ENCODE results near the gene ABHD1.

The ABHD1 gene

GRCh38 chr2:27087823-27088410 is 35.7 kb upstream of the ABHD1 start:
- peaks cover 5% of the 10 kb centered on the region; the same call in 1 of the 2 replicates for H3K4me1 ChIP-seq (ENCODE audit: control insufficient read depth, insufficient read depth, low read length)
- H3K9me3 ChIP-seq (ENCODE audit: control insufficient read depth, insufficient read depth, low read depth, low read length): no peaks in the 10 kb centered on the region
- CTCF ChIA-PET: interaction anchor here (0.9 to 3.3 kb wide), 8 partner anchors 10 to 177 kb away, joined by 3 to 44 read pairs (median 3); partner anchors contain the start of gene OST4
- H3K27ac ChIP-seq (ENCODE audit: extremely low read depth, low read depth, low read length): no peak overlapping the region
- POLR2A ChIA-PET: interaction anchor here (0.7 to 2.8 kb wide), 6 partner anchors 10 to 282 kb away, joined by 4 to 11 read pairs (median 6); partner anchors contain the start of gene AGBL5
- TF ChIP-seq, protein P1, sequence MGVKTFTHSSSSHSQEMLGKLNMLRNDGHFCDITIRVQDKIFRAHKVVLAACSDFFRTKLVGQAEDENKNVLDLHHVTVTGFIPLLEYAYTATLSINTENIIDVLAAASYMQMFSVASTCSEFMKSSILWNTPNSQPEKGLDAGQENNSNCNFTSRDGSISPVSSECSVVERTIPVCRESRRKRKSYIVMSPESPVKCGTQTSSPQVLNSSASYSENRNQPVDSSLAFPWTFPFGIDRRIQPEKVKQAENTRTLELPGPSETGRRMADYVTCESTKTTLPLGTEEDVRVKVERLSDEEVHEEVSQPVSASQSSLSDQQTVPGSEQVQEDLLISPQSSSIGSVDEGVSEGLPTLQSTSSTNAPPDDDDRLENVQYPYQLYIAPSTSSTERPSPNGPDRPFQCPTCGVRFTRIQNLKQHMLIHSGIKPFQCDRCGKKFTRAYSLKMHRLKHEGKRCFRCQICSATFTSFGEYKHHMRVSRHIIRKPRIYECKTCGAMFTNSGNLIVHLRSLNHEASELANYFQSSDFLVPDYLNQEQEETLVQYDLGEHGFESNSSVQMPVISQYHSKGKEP (tag by site-specific recombination; IDR thresholded peaks at IDR 0.05): no peak
- peak; percentile 73 for TF ChIP-seq ZNF362 (tag by site-specific recombination; IDR thresholded peaks at IDR 0.05)
- peaks cover 0 to 19% of the 10 kb centered on the region in 2 experiments; a peak in 1 of 3 replicates for H3K36me3 ChIP-seq (ENCODE audit: control insufficient read depth in 2 of 2, insufficient read depth in 1 of 2, low read length in 2 of 2)
- H3K4me3 ChIP-seq (ENCODE audit: low read depth, low read length): no peak overlapping the region

GRCh38 chr2:27088634-27089033 is 35.0 kb upstream of the ABHD1 start:
- POLR2A ChIA-PET: interaction anchor here (2.8 kb wide), 1 partner anchor 39 kb away, joined by 11 read pairs; the partner anchor contains the start of gene AGBL5
- CTCF ChIA-PET: interaction anchor here (0.6 to 1.5 kb wide), 4 partner anchors 72 to 175 kb away, joined by 3 to 4 read pairs (median 3); no protein-coding TSS in a partner anchor

More at GRCh38 chr2:27088634-27089033, 35.0 kb upstream of the ABHD1 start:
- H3K4me1 ChIP-seq (ENCODE audit: control insufficient read depth, insufficient read depth, low read length): peaks cover 5% of the 10 kb centered on the region; the same call in 1 of the 2 replicates
- H3K9me3 ChIP-seq (ENCODE audit: control insufficient read depth, insufficient read depth, low read depth, low read length): no peaks in the 10 kb centered on the region
- no peak overlapping the region for H3K27ac ChIP-seq (ENCODE audit: extremely low read depth, low read depth, low read length)
- peaks cover 0 to 25% of the 10 kb centered on the region in 2 experiments; a peak in 1 of 3 replicates for H3K36me3 ChIP-seq (ENCODE audit: control insufficient read depth in 2 of 2, insufficient read depth in 1 of 2, low read length in 2 of 2)
- TF ChIP-seq REPIN1 (tag by site-specific recombination; IDR thresholded peaks at IDR 0.05; ENCODE audit: low read depth) (no peak), ZNF341 (tag by site-specific recombination; IDR thresholded peaks at IDR 0.05; ENCODE audit: low read depth) (no peak), ZNF521 (tag by site-specific recombination; IDR thresholded peaks at IDR 0.05) (no peak), ZBTB10 (tag by site-specific recombination; IDR thresholded peaks at IDR 0.05) (no peak), ZNF488 (tag by site-specific recombination; IDR thresholded peaks at IDR 0.05) (no peak), ZNF155 (tag by site-specific recombination; IDR thresholded peaks at IDR 0.05) (no peak), KLF8 (tag by site-specific recombination; IDR thresholded peaks at IDR 0.05) (no peak), ZNF350 (tag by site-specific recombination; IDR thresholded peaks at IDR 0.05) (no peak), ZNF624 (tag by site-specific recombination; IDR thresholded peaks at IDR 0.05) (no peak), ZNF138 (tag by site-specific recombination; IDR thresholded peaks at IDR 0.05; ENCODE audit: borderline replicate concordance) (no peak), SCRT1 (tag by site-specific recombination; IDR thresholded peaks at IDR 0.05; ENCODE audit: borderline replicate concordance) (no peak), ZNF37A (tag by site-specific recombination; IDR thresholded peaks at IDR 0.05) (no peak)
- H3K4me3 ChIP-seq (ENCODE audit: low read depth, low read length): no peak overlapping the region

Data from HEK293 (cell line).